IMR-90 (cell line): ENCODE measurements around the gene PAX3. TPM values are rescaled to one million over a fixed set of nuclear protein-coding genes. Genes with fewer than 3 reads are reported as not detected.
A peak's percentile ranks its signal among the peaks of the same experiment; 100 is the strongest.

ENCODE experiments used
- ATAC-seq: fragments of 200-7000 bp; cut with Tn5 transposase; 2 replicates; pipeline ENCODE4 v1.9.1; 2020; ENCODE audit warnings: low read depth, mild to moderate bottlenecking, moderate library complexity
- BruUV-seq: library from RNA; stranded (reverse); fragments of 400-500 nt; replicated peaks from 2 replicates; lab custom pipeline; 2021; lab: Mats Ljungman, UMichigan
- CTCF ChIA-PET: fragments of 300-600 bp; formaldehyde crosslinking; extraction: SDS; loops from one replicate; lab custom pipeline; 2021; ENCODE audit warnings: antibody characterized with exemption; lab: Yijun Ruan, JAX
- POLR2A ChIA-PET: fragments of 300-600 bp; sonication (Branson Sonifier 250); formaldehyde crosslinking; loops from one replicate; lab custom pipeline; 2022; ENCODE audit warnings: antibody characterized with exemption; ENCODE audit not compliant: unreplicated experiment; lab: Charles Lee
- DNase-seq: peaks from one replicate; pipeline ENCODE4 v3.0.0; 2013
- H2AFZ ChIP-seq: replicated peaks from 2 replicates; pipeline ENCODE3; 2013; ENCODE audit warnings: low read length, mild to moderate bottlenecking; ENCODE audit not compliant: poor library complexity
- H2AK5ac ChIP-seq: 2 replicates; pipeline ENCODE4 v1.6.1; 2013; ENCODE audit warnings: low read depth, low read length, inconsistent platforms
- H2AK9ac ChIP-seq: replicated peaks from 2 replicates; pipeline ENCODE3; 2013; ENCODE audit warnings: mild to moderate bottlenecking, low read depth, low read length, moderate library complexity; ENCODE audit not compliant: poor library complexity
- H2BK120ac ChIP-seq: 2 replicates; pipeline ENCODE4 v1.6.1; 2013; ENCODE audit warnings: low read depth, low read length, inconsistent platforms
- H2BK15ac ChIP-seq: 3 replicates; pipeline ENCODE4 v1.6.1; 2013; ENCODE audit warnings: low read depth, low read length, inconsistent platforms
- H2BK20ac ChIP-seq: 2 replicates; pipeline ENCODE4 v1.6.1; 2013; ENCODE audit warnings: low read depth, mild to moderate bottlenecking, inconsistent platforms, low read length, moderate library complexity
- H2BK5ac ChIP-seq: 2 replicates; pipeline ENCODE4 v1.6.1; 2013; ENCODE audit warnings: mild to moderate bottlenecking, low read depth, low read length, inconsistent platforms; ENCODE audit not compliant: poor library complexity, severe bottlenecking
- H3K14ac ChIP-seq: replicated peaks from 2 replicates; pipeline ENCODE4 v1.6.1; 2013; ENCODE audit warnings: low read depth, low read length, inconsistent platforms
- H3K18ac ChIP-seq: 2 replicates; pipeline ENCODE4 v1.6.1; 2013; ENCODE audit warnings: low read depth, low read length, control low read depth
- H3K23ac ChIP-seq: 2 replicates; pipeline ENCODE4 v1.6.1; 2013; ENCODE audit warnings: low read depth, low read length, inconsistent platforms
- H3K27ac ChIP-seq: 2 replicates; pipeline ENCODE4 v1.5.1; 2013; ENCODE audit warnings: mild to moderate bottlenecking, control low read depth, low read length; ENCODE audit not compliant: insufficient read depth
- H3K27me3 ChIP-seq: 2 replicates; pipeline ENCODE4 v1.6.1; 2013; ENCODE audit warnings: low read length; ENCODE audit not compliant: control insufficient read depth, insufficient read depth
- H3K36me3 ChIP-seq: 2 replicates; pipeline ENCODE4 v1.6.1; 2013; ENCODE audit warnings: low read length, mixed read lengths; ENCODE audit not compliant: control insufficient read depth, insufficient read depth
- H3K4ac ChIP-seq: 2 replicates; pipeline ENCODE4 v1.6.1; 2013; ENCODE audit warnings: low read depth, low read length, inconsistent platforms
- H3K4me1 ChIP-seq: 2 replicates; pipeline ENCODE4 v1.6.1; 2013; ENCODE audit warnings: low read length, mixed read lengths; ENCODE audit not compliant: control insufficient read depth, insufficient read depth
- H3K4me2 ChIP-seq: 2 replicates; pipeline ENCODE4 v1.6.1; 2013; ENCODE audit warnings: low read depth, mild to moderate bottlenecking, control low read depth, low read length, moderate library complexity
- H3K4me3 ChIP-seq: 2 replicates; pipeline ENCODE4 v1.5.1; 2013; ENCODE audit warnings: low read depth, mild to moderate bottlenecking, control low read depth, low read length, moderate library complexity; ENCODE audit not compliant: insufficient read depth
- H3K56ac ChIP-seq: 2 replicates; pipeline ENCODE4 v1.6.1; 2013; ENCODE audit warnings: low read length, inconsistent platforms; ENCODE audit not compliant: insufficient read depth; ENCODE audit errors: extremely low read depth
- H3K79me1 ChIP-seq, 2 experiments: 2 replicates each; pipeline ENCODE4 v1.6.1; 2013; ENCODE audit warnings: low read length in 2 of 2, inconsistent platforms in 1 of 2, low read depth in 1 of 2
- H3K9ac ChIP-seq: 2 replicates; pipeline ENCODE4 v1.6.1; 2013; ENCODE audit warnings: low read depth, low read length, control low read depth
- H3K9me1 ChIP-seq: 2 replicates; pipeline ENCODE4 v1.6.1; 2013; ENCODE audit warnings: low read length, inconsistent platforms; ENCODE audit not compliant: insufficient read depth
- H3K9me3 ChIP-seq: 2 replicates; pipeline ENCODE4 v1.6.1; 2013; ENCODE audit warnings: low read length; ENCODE audit not compliant: control insufficient read depth, insufficient read depth
- H4K20me1 ChIP-seq: 2 replicates; pipeline ENCODE4 v1.6.1; 2013; ENCODE audit warnings: low read length, inconsistent platforms; ENCODE audit not compliant: insufficient read depth
- H4K5ac ChIP-seq: 2 replicates; pipeline ENCODE4 v1.6.1; 2013; ENCODE audit warnings: mild to moderate bottlenecking, low read depth, low read length, control low read depth
- H4K8ac ChIP-seq, 2 experiments: 2 replicates each; pipeline ENCODE4 v1.6.1; 2013; ENCODE audit warnings: low read depth in 2 of 2, low read length in 2 of 2, control low read depth in 1 of 2, inconsistent platforms in 1 of 2
- H4K91ac ChIP-seq: 2 replicates; pipeline ENCODE4 v1.6.1; 2013; ENCODE audit warnings: low read depth, low read length, inconsistent platforms; ENCODE audit not compliant: insufficient read depth
- CEBPB ChIP-seq: IDR thresholded peaks from 2 replicates; pipeline ENCODE4 v1.6.1; 2012; ENCODE audit warnings: low read depth, low read length, improper control_type of control experiment
- FOS ChIP-seq: fragments of 150-350 bp; IDR thresholded peaks from 2 replicates; pipeline ENCODE4 v1.6.1; 2016; ENCODE audit warnings: low read depth, low read length
- MAZ ChIP-seq: IDR thresholded peaks from 2 replicates; pipeline ENCODE4 v1.6.1; 2012; ENCODE audit warnings: low read depth, mild to moderate bottlenecking, low read length, improper control_type of control experiment, moderate library complexity, borderline replicate concordance
- NFE2L2 ChIP-seq: fragments of 150-350 bp; IDR thresholded peaks from 2 replicates; pipeline ENCODE4 v1.6.1; 2016; ENCODE audit warnings: low read depth, mild to moderate bottlenecking, low read length
- RCOR1 ChIP-seq: IDR thresholded peaks from 2 replicates; pipeline ENCODE4 v1.6.1; 2012; ENCODE audit warnings: mild to moderate bottlenecking, low read length, improper control_type of control experiment; ENCODE audit not compliant: insufficient replicate concordance
- RFX5 ChIP-seq: IDR thresholded peaks from 2 replicates; pipeline ENCODE4 v1.8.0; 2012; ENCODE audit warnings: low read depth, mild to moderate bottlenecking, low read length, moderate library complexity
- USF2 ChIP-seq: fragments of 150-350 bp; IDR thresholded peaks from 2 replicates; pipeline ENCODE4 v1.6.1; 2017; ENCODE audit warnings: mild to moderate bottlenecking, antibody characterized with exemption, low read length, low read depth
- WGBS, 2 experiments: methylation state at CpG; one replicate each; pipeline versions ENCODE4 v1.1.5 to v1.1.7; 2013; ENCODE audit warnings: missing lambda C conversion rate in 2 of 2; ENCODE audit not compliant: insufficient read length in 1 of 2; ENCODE audit errors: extremely low coverage in 2 of 2; 5-methylcytosine and 5-hydroxymethylcytosine counted together
- dilution Hi-C: fragments of 300-500 bp; cut with HindIII; formaldehyde crosslinking; loops from one replicate; pipeline ENCODE4 v1.14.3; 2018; ENCODE audit warnings: low sequenced_read_pairs; ENCODE audit not compliant: unreplicated experiment
- in situ Hi-C: fragments of 300-500 bp; cut with MboI; formaldehyde crosslinking; loops from 3 replicates; pipeline ENCODE4 v1.14.3; 2019; ENCODE audit warnings: low sequenced_read_pairs, inconsistent platforms, mixed read lengths
- intact Hi-C: fragments of 100-400 bp; cut with micrococcal nuclease; formaldehyde crosslinking; loops from 2 replicates; pipeline ENCODE4 v1.10.0; 2022
- polyA plus RNA-seq, 3 experiments: library from polyadenylated mRNA; depleted of rRNA; stranded (reverse); fragments of >200 nt; gene quantifications; 2 replicates each; pipeline ENCODE4 v1.2.3, GENCODE V29; 2012; ENCODE audit warnings: low replicate concordance in 1 of 3
- total RNA-seq: library from RNA; depleted of rRNA; stranded (reverse); fragments of >200 nt; gene quantifications from 2 replicates; pipeline ENCODE4 v1.2.3, GENCODE V29; 2012

Gene PAX3
- total and polyA plus RNA-seq, 2 of the 4 experiments (the other 2 are of a cell fraction) = not detected

GRCh38 chr2:222305516-222306392 is 7.0 kb upstream of the PAX3 start:
- ATAC-seq (peak; percentile 57), DNase-seq (no peak)
- H3K4me2 ChIP-seq = peak overlapping the region; percentile 66
- H3K14ac ChIP-seq = no peak overlapping the region
- H3K9me3 ChIP-seq = peaks cover 15% of the 10 kb centered on the region; the same call in 1 of the 2 replicates
- dilution Hi-C loops (no loop called here), in situ Hi-C loops (no loop called here), intact Hi-C loops (no loop called here)
- CTCF ChIA-PET = no interaction called here
- no peaks in the 10 kb centered on the region for H4K20me1 ChIP-seq
- no peak overlapping the region for H2BK20ac ChIP-seq
- no peak overlapping the region for H4K5ac ChIP-seq
- no peak overlapping the region for H3K9ac ChIP-seq
- H2AK5ac ChIP-seq = no peak overlapping the region
- H2BK15ac ChIP-seq = no peak overlapping the region
- H3K4me1 ChIP-seq = peaks cover 2% of the 10 kb centered on the region; the same call in 1 of the 2 replicates
- TF ChIP-seq USF2 = no peak
- no peak for TF ChIP-seq NFE2L2
- TF ChIP-seq FOS = no peak
- TF ChIP-seq RCOR1 = no peak
- TF ChIP-seq MAZ = no peak
- TF ChIP-seq CEBPB = no peak
- no peak for TF ChIP-seq RFX5
- peaks cover 93% of the 10 kb centered on the region for H3K27me3 ChIP-seq
- WGBS, 2 experiments = 1% methylated on average over 23 of the region's 66 CpGs; no CpG with 5 or more reads in 1 of the 2 experiments
- no peak overlapping the region for H2BK120ac ChIP-seq
- H3K27ac ChIP-seq = no peak overlapping the region
- peak overlapping the region; percentile 35 for H3K4me3 ChIP-seq
- H3K56ac ChIP-seq = no peak overlapping the region
- no peak overlapping the region for H2BK5ac ChIP-seq
- H3K18ac ChIP-seq = no peak overlapping the region
- BruUV-seq = no TSS peak
- POLR2A ChIA-PET = no interaction called here
- H4K8ac ChIP-seq = no peak overlapping the region
- no peak overlapping the region for H3K23ac ChIP-seq
- H3K36me3 ChIP-seq = no peaks in the 10 kb centered on the region
- no peaks in the 10 kb centered on the region for H3K9me1 ChIP-seq
- H4K91ac ChIP-seq = no peak overlapping the region
- H3K79me1 ChIP-seq = no peaks in the 10 kb centered on the region
- no peak overlapping the region for H2AK9ac ChIP-seq
- H2AFZ ChIP-seq = peak overlapping the region; percentile 85
- H3K4ac ChIP-seq = no peak overlapping the region
